Fibroblast of villous mesenchyme (primary cell): ENCODE measurements around the gene CALHM3. TPM values are rescaled to one million over a fixed set of nuclear protein-coding genes. Genes with fewer than 3 reads are reported as not detected.
"Not testable (repeated sequence)": the region's sequence is repeated elsewhere in the genome, so short reads cannot be mapped to it uniquely, and the experiment has no call there.

Experiments
- DNase-seq: peaks from one replicate; pipeline ENCODE4 v3.0.0-alpha.2; 2010; ENCODE audit warnings: low read depth
- H3K4me3 ChIP-seq: 2 replicates; pipeline ENCODE4 v1.5.1; 2011; ENCODE audit warnings: low read depth, mild to moderate bottlenecking, low read length
- CTCF ChIP-seq: IDR thresholded peaks from 2 replicates; pipeline ENCODE4 v1.5.1; 2012; ENCODE audit warnings: low read depth, mild to moderate bottlenecking, low read length; ENCODE audit not compliant: insufficient read depth
- total RNA-seq: library from RNA; depleted of rRNA; stranded (reverse); fragments of >200 nt; gene quantifications from 2 replicates; pipeline ENCODE4 v1.2.3, GENCODE V29; 2012

CALHM3 gene
- total RNA-seq, 1 donor: under 0.01 TPM

GRCh38 chr10:103510046-103510685 lies 31.1 kb upstream of the CALHM3 start:
- DNase-seq: no peak
- TF ChIP-seq CTCF: no peak
- no peak overlapping the region for H3K4me3 ChIP-seq

GRCh38 chr10:103507235-103508191 lies 28.5 kb upstream of the CALHM3 start:
- TF ChIP-seq CTCF: no peak
- H3K4me3 ChIP-seq: no peak overlapping the region
- DNase-seq: no peak

GRCh38 chr10:103506061-103506460 lies 27.0 kb upstream of the CALHM3 start:
- no peak for TF ChIP-seq CTCF
- no peak for DNase-seq
- H3K4me3 ChIP-seq: no peak overlapping the region

- DNase-seq: peak; percentile 97
- H3K4me3 ChIP-seq: no peak overlapping the region
- TF ChIP-seq CTCF: no peak
Observed at GRCh38 chr10:103504181-103504783, 25.2 kb upstream of the CALHM3 start.

- not testable (repeated sequence) for DNase-seq, H3K4me3 ChIP-seq
Observed at GRCh38 chr10:103503777-103504176, 24.7 kb upstream of the CALHM3 start.

GRCh38 chr10:103502849-103503660 lies 24.0 kb upstream of the CALHM3 start:
- DNase-seq: no peak
- TF ChIP-seq CTCF: no peak

GRCh38 chr10:103501186-103501585 lies 22.1 kb upstream of the CALHM3 start:
- TF ChIP-seq CTCF: no peak
- no peak for DNase-seq
- no peak overlapping the region for H3K4me3 ChIP-seq

More at GRCh38 chr10:103502849-103503660, 24.0 kb upstream of the CALHM3 start:
- H3K4me3 ChIP-seq: no peak overlapping the region
